WTC11 (cell line): ENCODE data around the gene R3HDM4. TPM values are rescaled to one million over a fixed set of nuclear protein-coding genes. Genes with fewer than 3 reads are reported as not detected.

ENCODE experiments used
- ATF2 ChIP-seq: sonication (generic); formaldehyde crosslinking; IDR thresholded peaks from 2 replicates; pipeline ENCODE4 v1.8.1; 2022; ENCODE audit warnings: low read depth, missing genetic modification reagents, borderline replicate concordance
- ATF3 ChIP-seq: sonication (generic); formaldehyde crosslinking; conservative IDR thresholded peaks from 2 replicates; pipeline ENCODE4 v1.8.1; 2022; ENCODE audit warnings: mild to moderate bottlenecking, missing genetic modification reagents
- ATF6 ChIP-seq: sonication (generic); formaldehyde crosslinking; IDR thresholded peaks from 2 replicates; pipeline ENCODE4 v1.8.1; 2023; ENCODE audit warnings: mild to moderate bottlenecking, missing genetic modification reagents
- CREB1 ChIP-seq: sonication (generic); formaldehyde crosslinking; IDR thresholded peaks from 2 replicates; pipeline ENCODE4 v1.8.0; 2023; ENCODE audit warnings: mild to moderate bottlenecking, missing genetic modification reagents
- E2F1 ChIP-seq: sonication (generic); formaldehyde crosslinking; IDR thresholded peaks from 2 replicates; pipeline ENCODE4 v1.8.0; 2022; ENCODE audit warnings: mild to moderate bottlenecking, missing genetic modification reagents
- ERG ChIP-seq: fragments of 250-450 bp; sonication (Bioruptor Pico); IDR thresholded peaks from 2 replicates; pipeline ENCODE4 v1.8.0; 2021; ENCODE audit warnings: mild to moderate bottlenecking
- ESRRA ChIP-seq: sonication (generic); formaldehyde crosslinking; IDR thresholded peaks from 2 replicates; pipeline ENCODE4 v1.8.1; 2022; ENCODE audit warnings: mild to moderate bottlenecking, missing genetic modification reagents, borderline replicate concordance
- FOXK1 ChIP-seq: sonication (generic); formaldehyde crosslinking; IDR thresholded peaks from 2 replicates; pipeline ENCODE4 v1.8.0; 2022; ENCODE audit warnings: mild to moderate bottlenecking, moderate library complexity, missing genetic modification reagents
- JUN ChIP-seq: sonication (generic); formaldehyde crosslinking; IDR thresholded peaks from 2 replicates; pipeline ENCODE4 v1.8.0; 2023; ENCODE audit warnings: mild to moderate bottlenecking, missing genetic modification reagents
- MAX ChIP-seq: sonication (generic); formaldehyde crosslinking; IDR thresholded peaks from 2 replicates; pipeline ENCODE4 v1.8.0; 2022; ENCODE audit warnings: mild to moderate bottlenecking, missing genetic modification reagents
- MYBL2 ChIP-seq: sonication (generic); formaldehyde crosslinking; IDR thresholded peaks from 2 replicates; pipeline ENCODE4 v1.8.1; 2023; ENCODE audit warnings: mild to moderate bottlenecking, moderate library complexity, missing genetic modification reagents
- NR1H2 ChIP-seq: sonication (generic); formaldehyde crosslinking; IDR thresholded peaks from 2 replicates; pipeline ENCODE4 v1.9.0; 2021; ENCODE audit warnings: mild to moderate bottlenecking, moderate library complexity, missing genetic modification reagents
- OVOL2 ChIP-seq: fragments of 250-450 bp; sonication (Bioruptor Pico); IDR thresholded peaks from 2 replicates; pipeline ENCODE4 v1.9.0; 2021; ENCODE audit warnings: mild to moderate bottlenecking, borderline replicate concordance
- PRDM15 ChIP-seq: sonication (generic); formaldehyde crosslinking; IDR thresholded peaks from 2 replicates; pipeline ENCODE4 v1.8.0; 2022; ENCODE audit warnings: missing genetic modification reagents
- RELA ChIP-seq: sonication (generic); formaldehyde crosslinking; IDR thresholded peaks from 2 replicates; pipeline ENCODE4 v1.8.1; 2022; ENCODE audit warnings: missing genetic modification reagents, mild to moderate bottlenecking, borderline replicate concordance
- RORB ChIP-seq: fragments of 250-450 bp; sonication (Bioruptor Pico); IDR thresholded peaks from 2 replicates; pipeline ENCODE4 v1.9.0; 2021; ENCODE audit warnings: mild to moderate bottlenecking
- SP1 ChIP-seq: sonication (generic); formaldehyde crosslinking; conservative IDR thresholded peaks from 2 replicates; pipeline ENCODE4 v1.8.1; 2022; ENCODE audit warnings: missing genetic modification reagents
- TP53 ChIP-seq: sonication (generic); formaldehyde crosslinking; IDR thresholded peaks from 2 replicates; pipeline ENCODE4 v1.8.1; 2023; ENCODE audit warnings: mild to moderate bottlenecking, missing genetic modification reagents
- USF1 ChIP-seq: sonication (generic); formaldehyde crosslinking; IDR thresholded peaks from 2 replicates; pipeline ENCODE4 v1.8.0; 2022; ENCODE audit warnings: mild to moderate bottlenecking, missing genetic modification reagents
- USF2 ChIP-seq: sonication (generic); formaldehyde crosslinking; IDR thresholded peaks from 2 replicates; pipeline ENCODE4 v1.8.1; 2023; ENCODE audit warnings: mild to moderate bottlenecking, missing genetic modification reagents, moderate library complexity
- ZBTB43 ChIP-seq: sonication (generic); formaldehyde crosslinking; IDR thresholded peaks from 2 replicates; pipeline ENCODE4 v1.8.1; 2023; ENCODE audit warnings: mild to moderate bottlenecking, missing genetic modification reagents
- ZNF416 ChIP-seq: fragments of 250-450 bp; sonication (Bioruptor Pico); IDR thresholded peaks from 2 replicates; pipeline ENCODE4 v1.9.0; 2021; ENCODE audit warnings: mild to moderate bottlenecking, inconsistent platforms
- ZSCAN18 ChIP-seq: fragments of 250-450 bp; sonication (Bioruptor Pico); IDR thresholded peaks from 2 replicates; pipeline ENCODE4 v2.1.2; 2022; ENCODE audit warnings: mild to moderate bottlenecking, moderate library complexity
- total RNA-seq: library from RNA; stranded (reverse); gene quantifications from 3 replicates; pipeline ENCODE4 v1.2.3, GENCODE V29; 2021

Gene R3HDM4
- total RNA-seq, 1 experiment from 2014 or later, result 99.5 TPM

- no peak for TF ChIP-seq ZBTB43 (CRISPR knock-in tag)
- no peak for TF ChIP-seq ATF2
- TF ChIP-seq PRDM15 (CRISPR knock-in tag), result no peak
- TF ChIP-seq RELA (CRISPR knock-in tag), result peak; percentile 49; the same call in 1 of the 2 replicates
- peak; percentile 73; the same call in 1 of the 2 replicates for TF ChIP-seq TP53 (CRISPR knock-in tag)
- TF ChIP-seq ESRRA (CRISPR knock-in tag), result no peak
- 0 out of 2 replicates have a peak, but pooled peaks have one; percentile 50 for TF ChIP-seq MYBL2
- no peak for TF ChIP-seq RORB
- peak; percentile 63; the same call in 1 of the 2 replicates for TF ChIP-seq USF1 (CRISPR knock-in tag)
- no peak for TF ChIP-seq ERG
- TF ChIP-seq CREB1 (CRISPR knock-in tag), result no peak
- no peak for TF ChIP-seq E2F1 (CRISPR knock-in tag)
- TF ChIP-seq SP1 (CRISPR knock-in tag), result 0 out of 2 replicates have a peak, but pooled peaks have one; percentile 14
- TF ChIP-seq ZSCAN18 (CRISPR knock-in tag), result no peak
- TF ChIP-seq ZNF416 (CRISPR knock-in tag), result no peak
- TF ChIP-seq OVOL2 (CRISPR knock-in tag), result no peak
- no peak for TF ChIP-seq NR1H2 (CRISPR knock-in tag)
- TF ChIP-seq MAX (CRISPR knock-in tag), result peak; percentile 88
- no peak for TF ChIP-seq ATF6 (CRISPR knock-in tag)
- TF ChIP-seq ATF3 (CRISPR knock-in tag), result no peak
- no peak for TF ChIP-seq JUN
- TF ChIP-seq USF2 (CRISPR knock-in tag), result peak; percentile 32
- peak; percentile 18; the same call in 1 of the 2 replicates for TF ChIP-seq FOXK1
These were observed 6.4 kb upstream of the R3HDM4 start (continued) for GRCh38 chr19:919199-920050.
